ENCODE results near the gene RAB40C.

Gene RAB40C

DNA sequence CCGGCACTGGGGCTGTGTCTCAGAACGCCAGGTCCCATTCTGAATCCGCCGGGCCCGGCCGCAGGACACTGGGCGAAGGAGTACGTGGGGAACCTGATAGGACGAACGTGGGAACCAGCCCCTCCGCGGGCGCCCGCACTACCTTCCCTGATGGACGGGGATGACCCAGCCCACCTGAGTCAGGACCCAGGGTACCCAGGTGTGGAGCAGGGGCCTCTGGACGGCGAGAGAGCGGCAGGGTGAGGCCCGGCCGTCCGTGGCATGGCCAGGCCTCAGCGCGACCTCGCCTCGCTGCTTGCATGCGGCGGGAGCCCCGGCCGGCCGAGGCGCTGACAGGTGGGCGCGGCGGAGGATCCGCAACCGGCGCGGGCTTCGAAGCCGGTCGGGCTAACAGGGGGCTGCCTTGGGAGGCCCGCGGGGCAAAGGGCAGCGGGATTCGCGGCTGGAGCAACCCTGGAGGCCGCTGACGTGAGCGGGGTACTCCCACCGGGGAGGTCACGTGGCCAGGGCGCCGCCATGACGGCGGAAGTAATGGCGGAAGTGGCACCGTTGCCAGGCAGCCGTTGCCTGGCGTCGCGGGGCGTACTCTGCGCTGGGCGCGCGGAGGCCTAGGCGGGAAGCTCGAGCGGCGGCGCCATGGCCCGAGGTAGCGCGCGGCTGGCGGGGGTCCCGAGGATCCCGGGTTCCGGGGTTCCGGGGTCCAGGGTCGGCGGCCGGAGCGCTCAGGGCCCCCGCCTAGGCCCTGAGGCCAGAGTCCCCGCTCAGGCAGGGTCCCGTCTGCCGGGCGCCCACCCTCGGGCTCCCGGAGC is 59.1 kb downstream of the RAB40C start, which contains the start of gene WDR90:
Gene WDR90 (plus strand): TSS at position 585 of the 809 bp plus-strand sequence. CDS start 52 bp downstream, at position 637.
- peak; percentile 97 for DNase-seq

DNA sequence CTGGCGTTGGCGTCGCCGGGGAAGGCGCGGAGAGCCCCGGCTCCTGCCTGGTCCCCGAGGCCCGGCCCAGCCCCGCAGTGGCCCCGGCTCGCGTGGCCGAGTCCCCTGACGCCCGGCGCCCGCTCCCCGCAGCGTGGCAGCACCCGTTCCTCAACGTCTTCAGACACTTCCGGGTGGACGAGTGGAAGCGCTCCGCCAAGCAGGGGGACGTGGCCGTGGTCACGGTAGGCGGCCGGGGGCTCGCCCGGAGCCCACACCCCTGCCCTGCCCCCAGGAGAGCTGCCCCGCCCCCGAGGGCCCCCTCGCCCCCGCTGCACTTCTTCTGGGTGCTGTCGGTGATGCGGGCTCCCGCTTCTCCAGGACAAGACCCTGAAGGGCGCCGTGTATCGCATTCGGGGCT is 59.8 kb downstream of the RAB40C start:
- peak; percentile 61 for DNase-seq

DNA sequence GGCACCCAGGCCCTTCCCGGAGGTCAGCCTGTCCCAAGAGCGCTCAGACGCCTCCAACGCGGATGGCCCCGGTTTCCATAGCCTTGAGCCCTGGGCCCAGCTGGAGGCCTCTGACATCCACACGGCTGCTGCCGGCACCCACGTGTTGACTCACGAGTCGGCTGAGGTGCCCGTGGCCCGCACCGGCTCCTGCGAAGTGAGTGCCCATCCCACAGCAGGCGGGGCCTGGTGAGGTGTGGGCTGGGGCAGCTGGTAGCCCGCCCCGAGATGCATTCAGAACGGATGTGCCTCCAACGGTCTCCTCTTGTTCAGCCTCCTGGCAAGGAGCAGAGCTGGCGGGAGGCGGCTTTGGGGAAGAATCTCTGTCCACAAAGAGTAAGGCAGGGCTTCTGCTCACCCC is 62.0 kb downstream of the RAB40C start:
- DNase-seq = no peak

- DNase-seq = no peak
Measured at GRCh38 chr16:652454-653305, 62.8 kb downstream of the RAB40C start.

GRCh38 chr16:654034-654433 is 64.2 kb downstream of the RAB40C start:
- DNase-seq = no peak

DNA sequence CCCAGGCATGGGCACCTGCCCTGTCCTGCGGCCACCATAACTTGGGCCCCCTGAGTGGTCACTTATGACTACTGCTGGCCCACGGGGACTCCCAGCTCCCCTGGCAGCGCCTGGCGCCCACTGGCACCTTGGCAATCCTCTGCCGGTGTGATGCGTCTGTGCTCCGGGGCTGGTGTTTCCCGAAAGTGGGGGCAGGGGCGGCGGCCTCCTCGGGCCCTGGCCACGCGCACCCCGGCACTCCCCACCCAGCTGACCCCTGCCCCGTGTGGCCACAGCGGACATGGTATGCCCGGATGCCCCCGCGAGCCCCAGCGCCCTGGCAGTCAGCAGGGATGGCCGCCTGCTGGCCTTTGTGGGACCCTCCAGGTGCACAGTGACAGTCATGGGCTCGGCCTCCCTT is 67.6 kb downstream of the RAB40C start:
- no peak for DNase-seq

DNA sequence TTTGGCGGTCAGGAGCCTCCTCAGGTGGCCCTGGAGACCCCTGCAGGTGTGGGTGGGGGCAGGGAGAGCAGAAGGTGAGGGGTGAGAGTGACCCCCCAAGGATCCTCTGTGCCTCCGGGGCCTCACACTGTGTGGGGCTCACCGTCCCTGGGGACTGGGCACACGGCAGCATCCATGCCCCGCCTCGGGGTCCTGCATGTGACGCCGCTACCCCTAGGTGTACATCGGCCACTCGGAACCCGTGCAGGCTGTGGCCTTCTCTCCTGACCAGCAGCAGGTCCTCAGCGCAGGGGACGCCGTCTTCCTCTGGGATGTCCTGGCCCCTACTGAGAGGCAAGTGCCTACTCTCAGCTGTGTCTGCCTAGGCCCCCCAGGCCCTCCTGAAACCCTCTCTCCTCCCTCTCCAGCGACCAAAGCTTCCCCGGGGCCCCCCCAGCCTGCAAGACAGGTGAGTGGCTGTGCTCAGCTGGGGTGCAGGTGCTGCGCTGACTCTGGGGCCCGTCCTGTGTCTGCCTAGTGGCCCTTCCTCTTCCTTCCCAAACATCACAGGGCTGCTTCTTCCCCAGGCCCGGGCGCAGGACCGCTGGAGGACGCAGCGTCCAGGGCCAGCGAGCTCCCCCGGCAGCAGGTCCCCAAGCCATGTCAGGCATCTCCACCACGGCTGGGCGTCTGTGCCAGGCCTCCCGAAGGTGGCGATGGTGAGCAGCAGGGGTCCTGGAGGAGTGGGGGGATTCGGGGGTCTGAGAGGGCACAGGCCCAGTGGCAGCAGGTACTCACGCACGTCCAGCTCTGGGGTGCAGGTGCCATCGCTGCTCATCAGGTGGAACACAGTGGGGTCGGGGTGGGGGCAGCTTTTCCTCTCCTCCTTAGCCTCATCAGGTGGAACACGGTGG is 69.1 kb downstream of the RAB40C start:
- no peak for DNase-seq

DNA sequence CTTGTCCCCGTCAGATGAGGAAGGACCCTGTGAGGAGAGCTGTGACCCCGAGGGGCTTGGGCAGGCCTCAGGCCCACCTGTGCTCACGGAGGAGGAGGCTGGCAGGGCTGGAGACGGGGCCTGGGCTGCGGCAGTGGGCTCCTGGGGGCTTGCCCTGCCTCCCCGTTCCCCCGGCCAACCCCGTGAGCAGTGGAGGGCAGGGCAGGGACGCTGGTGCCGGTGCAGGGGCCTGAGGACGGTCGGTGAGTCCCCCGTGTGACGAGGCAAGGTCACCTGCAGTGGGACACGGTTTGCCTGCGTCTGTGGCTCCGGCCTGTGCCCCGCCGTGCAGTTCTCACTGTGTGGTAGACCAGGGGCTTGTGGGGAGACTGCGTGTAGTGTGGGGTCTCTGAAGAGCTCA is 69.8 kb downstream of the RAB40C start:
- no peak for DNase-seq

GRCh38 chr16:660132-660458 is 70.2 kb downstream of the RAB40C start:
- no peak for DNase-seq

- DNase-seq = peak; percentile 86
Measured at GRCh38 chr16:660459-661183, 70.8 kb downstream of the RAB40C start.

DNA sequence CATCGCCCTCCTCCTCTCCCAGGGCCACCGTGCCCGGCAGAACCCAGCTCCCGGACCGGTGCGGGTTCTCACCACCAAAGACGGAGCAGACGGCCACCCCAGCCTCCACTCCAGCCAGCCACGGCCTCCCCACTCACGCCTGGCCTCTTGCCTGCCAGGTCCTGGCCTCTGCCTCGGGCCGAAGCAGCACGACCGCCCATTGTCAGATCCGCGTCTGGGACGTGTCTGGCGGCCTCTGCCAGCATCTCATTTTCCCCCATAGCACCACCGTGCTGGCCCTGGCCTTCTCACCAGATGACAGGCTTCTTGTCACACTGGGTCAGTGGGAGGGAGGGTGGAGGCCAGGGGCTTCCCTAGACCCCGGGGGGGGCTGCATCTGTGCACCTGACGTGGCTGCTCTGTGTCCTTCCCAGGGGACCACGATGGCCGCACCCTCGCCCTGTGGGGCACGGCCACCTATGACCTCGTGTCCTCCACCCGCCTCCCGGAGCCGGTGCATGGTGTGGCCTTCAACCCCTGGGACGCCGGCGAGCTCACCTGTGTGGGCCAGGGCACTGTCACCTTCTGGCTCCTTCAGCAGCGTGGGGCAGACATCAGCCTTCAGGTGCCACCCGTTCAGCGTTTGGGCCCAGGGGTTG is 71.4 kb downstream of the RAB40C start:
- no peak for DNase-seq

DNA sequence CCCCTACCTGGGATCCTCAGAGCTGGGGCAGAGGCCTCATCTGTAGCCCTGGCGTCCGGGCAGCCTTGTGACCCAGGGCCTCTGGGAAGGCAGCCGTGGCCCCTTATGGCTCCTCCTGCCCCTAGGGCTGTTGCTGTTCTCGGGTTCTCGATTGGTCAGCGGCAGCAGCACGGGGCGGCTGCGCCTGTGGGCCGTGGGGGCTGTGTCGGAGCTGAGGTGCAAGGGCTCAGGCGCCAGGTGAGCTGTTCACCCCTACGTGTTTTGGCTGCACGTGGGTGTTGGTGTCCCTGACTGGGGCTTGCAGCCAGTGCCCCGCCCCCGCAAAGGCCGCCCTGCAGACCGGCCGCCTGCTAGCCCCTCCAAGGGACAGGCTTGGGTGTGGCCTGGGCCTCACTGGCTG is 72.2 kb downstream of the RAB40C start:
- no peak for DNase-seq

- no peak for DNase-seq
Measured at GRCh38 chr16:662597-662996, 72.7 kb downstream of the RAB40C start.

- DNase-seq = no peak
Measured at GRCh38 chr16:666572-666971, 76.7 kb downstream of the RAB40C start.

DNA sequence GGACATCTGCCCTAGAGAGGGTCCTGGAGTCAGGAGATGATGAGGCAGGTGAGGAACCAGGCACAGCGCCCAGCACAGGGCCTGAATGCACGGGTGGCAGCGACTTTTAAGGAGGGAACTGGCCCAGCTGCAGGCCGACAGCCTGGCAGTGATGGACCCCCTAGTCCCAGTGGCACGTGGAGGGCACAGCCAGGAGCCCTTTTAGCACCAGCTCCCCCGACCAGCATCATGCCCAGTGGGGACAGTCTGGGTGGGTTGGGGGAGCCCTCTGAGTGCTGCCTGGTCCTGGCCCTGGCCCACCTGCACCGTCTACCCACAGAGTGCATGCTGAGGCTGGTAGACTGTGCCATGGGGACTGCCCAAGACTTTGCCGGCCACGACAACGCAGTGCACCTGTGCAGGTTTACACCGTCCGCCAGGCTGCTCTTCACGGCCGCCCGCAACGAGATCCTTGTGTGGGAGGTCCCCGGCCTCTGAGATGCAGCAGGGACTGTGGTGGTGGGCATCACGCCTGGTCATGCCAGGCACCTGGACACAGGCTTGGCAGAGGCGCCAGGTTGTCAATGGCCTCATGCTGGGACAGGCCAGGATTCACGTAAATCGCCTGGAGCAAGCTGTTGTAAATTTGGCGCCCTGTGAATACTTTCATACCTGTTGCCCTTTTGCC is 77.4 kb downstream of the RAB40C start:
- peak; percentile 59 for DNase-seq

DNA sequence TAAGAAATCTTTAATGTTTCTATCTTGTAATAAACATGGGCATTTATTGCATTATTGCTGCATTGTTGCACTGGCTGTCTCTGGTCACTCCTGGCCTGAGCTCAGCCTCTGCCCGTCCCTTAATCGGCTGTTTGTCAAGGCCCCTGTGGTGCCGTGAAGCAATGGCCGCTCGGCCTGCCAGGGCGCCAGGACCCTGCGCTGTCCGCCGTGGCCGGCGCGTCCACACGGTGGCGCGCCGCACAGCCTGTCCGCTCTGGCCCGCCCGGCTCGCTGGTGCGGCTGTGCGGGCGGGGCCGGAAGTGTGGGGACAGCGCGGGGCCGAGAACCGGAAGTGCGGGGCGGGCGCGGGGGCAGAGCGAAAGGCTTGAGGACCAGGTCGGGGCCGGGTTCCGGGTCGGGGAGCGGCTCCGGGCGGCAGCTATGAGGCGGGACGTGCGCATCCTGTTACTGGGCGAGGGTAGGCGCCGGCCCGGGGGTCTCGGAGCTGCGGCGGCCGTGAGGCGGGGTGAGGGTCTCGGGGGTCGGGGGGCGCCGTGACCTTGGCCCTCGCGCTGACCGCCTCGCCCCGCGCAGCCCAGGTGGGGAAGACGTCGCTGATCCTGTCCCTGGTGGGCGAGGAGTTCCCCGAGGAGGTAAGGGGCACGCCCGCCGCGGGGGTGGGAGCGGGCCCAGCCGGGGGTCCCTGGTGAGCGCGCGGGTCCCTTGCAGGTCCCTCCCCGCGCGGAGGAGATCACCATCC is 78.1 kb downstream of the RAB40C start, which contains the start of gene RHOT2:
Gene RHOT2 (plus strand): TSS at position 353 of the 739 bp plus-strand sequence. CDS start 68 bp downstream, at position 421.
- peak; percentile 97 for DNase-seq

DNA sequence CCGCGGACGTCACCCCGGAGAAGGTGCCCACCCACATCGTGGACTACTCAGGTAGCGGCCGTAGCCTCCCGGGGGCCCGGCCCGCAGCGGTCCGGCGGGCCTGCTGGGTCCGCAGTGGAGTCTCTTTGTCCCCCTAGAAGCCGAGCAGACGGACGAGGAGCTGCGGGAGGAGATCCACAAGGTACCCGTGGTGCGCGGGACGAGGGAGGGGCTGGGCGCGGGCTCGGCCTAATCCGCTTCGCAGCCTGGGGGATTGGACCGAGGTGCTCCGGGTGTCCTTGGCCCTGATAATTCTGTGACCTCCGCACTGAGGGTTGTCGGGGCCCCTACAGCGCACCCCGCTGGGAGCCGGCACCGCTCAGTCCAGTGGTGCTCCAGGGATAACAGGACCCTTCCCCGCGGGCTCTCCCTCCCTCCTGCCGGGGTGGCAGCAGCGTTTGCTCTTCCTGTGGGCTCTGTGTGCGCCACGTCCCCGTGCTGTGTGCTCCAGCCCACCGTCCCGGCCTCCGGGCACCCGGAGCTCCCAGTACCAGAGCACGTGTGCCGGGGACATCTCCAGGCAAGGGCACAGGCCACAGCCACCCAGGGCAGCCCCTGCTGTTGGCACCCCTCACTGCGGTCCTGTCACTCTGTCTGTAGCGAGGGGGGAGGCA is 78.8 kb downstream of the RAB40C start:
- peak; percentile 26 for DNase-seq

DNA sequence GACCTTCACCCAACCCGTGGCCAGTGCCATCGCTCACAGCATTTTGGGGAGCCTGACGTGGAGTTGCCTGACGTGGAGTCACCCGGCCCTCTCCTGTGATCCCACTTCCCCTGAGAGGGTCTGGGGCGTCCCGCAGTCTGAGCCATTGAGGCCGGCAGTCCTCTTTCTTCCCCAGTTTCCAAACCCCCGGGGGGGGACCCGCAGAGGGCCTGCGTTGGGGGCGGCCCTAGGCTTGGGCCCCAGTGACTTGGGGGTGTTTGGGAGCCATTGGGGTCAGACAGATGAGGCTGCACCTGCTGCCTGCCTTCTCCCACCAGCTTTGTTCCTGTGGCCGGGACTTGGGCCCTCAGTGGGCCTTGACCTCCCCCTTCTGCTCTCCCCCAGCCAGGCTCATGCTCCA is 79.8 kb downstream of the RAB40C start:
- DNase-seq = no peak

GRCh38 chr16:670485-671352 is 80.9 kb downstream of the RAB40C start:
- DNase-seq = no peak
